Psoas muscle (tissue), 8 donors: ENCODE results near the gene LIMD2. TPM values are rescaled to one million over a fixed set of nuclear protein-coding genes. Genes with fewer than 3 reads are reported as not detected.

Experiments
- ATAC-seq, 4 donors: fragments of 200-7000 bp; cut with Tn5 transposase; one replicate each; pipeline ENCODE4 v1.9.1; 2020; ENCODE audit warnings: moderate library complexity in 3 of 4, mild to moderate bottlenecking in 2 of 4
- DNase-seq, 2 donors: peaks; one replicate each; pipeline ENCODE4 v3.0.0-alpha.2; 2020
- H3K27ac ChIP-seq: fragments of 200-600 bp; one replicate; pipeline ENCODE4 v1.8.0; 2022
- H3K27me3 ChIP-seq, 3 donors: fragments of 200-600 bp in 1 of 3; one replicate each; pipeline versions ENCODE4 v1.6.1 to v1.8.0; 2013 to 2022; ENCODE audit warnings: low read length in 2 of 3, mild to moderate bottlenecking in 2 of 3, moderate library complexity in 1 of 3; ENCODE audit not compliant: insufficient read depth in 3 of 3
- H3K36me3 ChIP-seq, 2 donors: fragments of 200-600 bp in 1 of 2; one replicate each; pipeline versions ENCODE4 v1.6.1 to v1.8.0; 2013 to 2022; ENCODE audit warnings: low read depth in 1 of 2, mild to moderate bottlenecking in 1 of 2, moderate library complexity in 1 of 2; ENCODE audit not compliant: insufficient read depth in 1 of 2
- H3K4me1 ChIP-seq: fragments of 200-600 bp; one replicate; pipeline ENCODE4 v1.8.0; 2022
- H3K4me3 ChIP-seq: fragments of 200-600 bp; one replicate; pipeline ENCODE4 v1.8.0; 2022; ENCODE audit warnings: mild to moderate bottlenecking
- H3K9me3 ChIP-seq: fragments of 200-600 bp; one replicate; pipeline ENCODE4 v1.8.0; 2022
- CTCF ChIP-seq: fragments of 200-600 bp; IDR thresholded peaks from one replicate; pipeline ENCODE4 v1.8.0; 2022; ENCODE audit warnings: antibody characterized with exemption
- WGBS, 3 donors: extraction: QIAGEN DNeasy Blood & Tissue Kit; methylation state at CpG; one replicate each; pipeline versions ENCODE4 v1.1.6 to v1.1.7; 2013; 5-methylcytosine and 5-hydroxymethylcytosine counted together
- intact Hi-C, 2 donors: fragments of 100-400 bp; cut with DNase I; formaldehyde crosslinking; loops; one replicate each; pipeline versions ENCODE4 v1.11.0 to v1.14.2; 2022
- polyA plus RNA-seq, 3 donors: library from polyadenylated mRNA; stranded (reverse); fragments of 200-250 nt; gene quantifications; one replicate each; pipeline ENCODE4 v1.2.3, GENCODE V29; 2013
- total RNA-seq, 4 donors: library from RNA; stranded (reverse); fragmentation: NEBNext Ultra II Directional in 2 of 4; extraction: Animal tissue kit (Norgen Biotek cat#: 25700) in 2 of 4; gene quantifications; one replicate each; pipeline versions ENCODE4 v1.2.1 to v1.2.4, GENCODE V29; 2021 to 2023
- donor health status: healthy with polysubstance abuse.
- donor health status: DM: no; HTN: no; CAD: no; lungs with moderate emphysema.
- donor health status: Bipolar disorder and iron deficiency.
- donor health status: healthy.
- donor health status: DM: yes; HTN: yes; CAD: no.
- donor health status: DM: no; HTN: no; CAD: no.
- donor health status: DM: no; HTN: no; CAD: no.
- donor health status: DM: yes; HTN: yes; CAD: no.

Gene LIMD2
- total and polyA plus RNA-seq, 7 donors = 0.95 to 4.4 (median 2.7) TPM

DNA sequence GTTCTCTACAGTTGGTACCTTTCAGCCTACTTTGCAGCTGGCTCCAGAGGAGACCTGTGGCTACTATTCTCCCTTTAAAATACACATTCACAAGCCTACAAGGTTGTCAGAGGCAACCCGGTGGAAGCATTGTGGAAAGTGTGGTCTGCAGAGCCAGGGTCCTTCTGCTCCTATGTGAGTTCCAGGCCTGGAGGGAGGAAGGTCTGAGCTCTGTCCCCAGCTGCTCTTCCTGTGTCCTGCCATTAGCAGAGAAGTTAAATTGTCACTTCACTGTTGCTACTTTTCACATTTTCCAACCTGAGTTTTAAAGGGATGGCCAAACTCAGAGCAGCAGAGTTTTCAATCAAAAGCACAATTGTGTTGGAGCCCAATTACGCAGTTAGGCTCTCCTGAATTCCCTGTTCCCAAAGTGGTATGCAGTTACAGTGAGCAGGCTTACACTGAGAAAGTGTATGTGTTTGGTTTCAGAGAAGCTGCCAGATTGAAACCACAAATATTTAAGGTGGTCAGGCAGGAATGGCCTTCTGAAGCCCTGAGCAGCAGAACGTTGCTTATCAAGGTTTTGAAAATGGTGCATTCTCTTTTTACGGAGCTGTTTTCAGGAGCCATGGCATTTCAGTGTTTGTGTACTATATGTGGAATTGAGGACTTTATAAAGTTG is 52.7 kb downstream of the LIMD2 start:
- WGBS, 3 donors = 55 to 69% (median 57%) methylated on average over 4 of the region's 4 CpGs
- no peak for TF ChIP-seq CTCF
- peak in 3 of 4 donors; percentile 23 to 70 (median 43) for ATAC-seq
- peaks cover 33% of the 10 kb centered on the region for H3K4me1 ChIP-seq
- no peak for DNase-seq
- no peaks in the 10 kb centered on the region for H3K9me3 ChIP-seq
- no peak overlapping the region for H3K4me3 ChIP-seq
- H3K36me3 ChIP-seq = peaks cover 0 to 60% of the 10 kb centered on the region in 2 donors
- H3K27ac ChIP-seq = no peak overlapping the region
- no peaks in the 10 kb centered on the region for H3K27me3 ChIP-seq
- intact Hi-C loops = no loop called here

GRCh38 chr17:63646488-63646806 is 53.5 kb downstream of the LIMD2 start:
- no peaks in the 10 kb centered on the region for H3K27me3 ChIP-seq
- TF ChIP-seq CTCF = no peak
- H3K4me3 ChIP-seq = no peak overlapping the region
- no peak for DNase-seq
- intact Hi-C loops = no loop called here
- H3K36me3 ChIP-seq = peaks cover 0 to 60% of the 10 kb centered on the region in 2 donors
- no peak for ATAC-seq
- 91 to 98% (median 96%) methylated on average over 1 of the region's 1 CpG for whole genome bisulfite sequencing, 3 donors
- no peaks in the 10 kb centered on the region for H3K9me3 ChIP-seq
- H3K27ac ChIP-seq = no peak overlapping the region
- peaks cover 33% of the 10 kb centered on the region for H3K4me1 ChIP-seq

Other genes with a start within 250 kb of the LIMD2 start
- 10 to 100 TPM in 1 of 4 donors, 1 to 10 TPM in 3; 2.0 to 12.5 (median 4.5) TPM for gene ACE, start 223.1 kb downstream of the LIMD2 start, total RNA-seq
- gene ACE, start 223.1 kb downstream of the LIMD2 start, polyA plus RNA-seq = 1 to 10 TPM in 2 of 3 donors, under 1 TPM in 1; 0.82 to 1.9 (median 1.8) TPM
- gene KCNH6, start 176.8 kb downstream of the LIMD2 start, total RNA-seq = not detected
- not detected for gene KCNH6, start 176.8 kb downstream of the LIMD2 start, polyA plus RNA-seq
- gene DCAF7, start 149.6 kb downstream of the LIMD2 start, total RNA-seq = 10 to 100 TPM; 24.0 to 30.2 (median 27.6) TPM
- gene DCAF7, start 149.6 kb downstream of the LIMD2 start, polyA plus RNA-seq = 10 to 100 TPM; 10.6 to 27.3 (median 21.7) TPM
- 10 to 100 TPM; 28.6 to 45.5 (median 41.5) TPM for gene TACO1, start 99.2 kb downstream of the LIMD2 start, total RNA-seq
- 10 to 100 TPM; 41.0 to 49.5 (median 48.7) TPM for gene TACO1, start 99.2 kb downstream of the LIMD2 start, polyA plus RNA-seq
- 10 to 100 TPM; 19.7 to 27.4 (median 24.7) TPM for gene MAP3K3, start 77.7 kb downstream of the LIMD2 start, total RNA-seq
- 10 to 100 TPM in 2 of 3 donors, 1 to 10 TPM in 1; 8.3 to 22.1 (median 12.6) TPM for gene MAP3K3, start 77.7 kb downstream of the LIMD2 start, polyA plus RNA-seq
- 10 to 100 TPM in 1 of 4 donors, 1 to 10 TPM in 3; 6.7 to 14.9 (median 8.3) TPM for gene STRADA, start 41.7 kb upstream of the LIMD2 start, total RNA-seq
- 10 to 100 TPM in 2 of 3 donors, 1 to 10 TPM in 1; 8.8 to 14.6 (median 12.5) TPM for gene STRADA, start 41.7 kb upstream of the LIMD2 start, polyA plus RNA-seq
- 100 to 1,000 TPM in 3 of 4 donors, 10 to 100 TPM in 1; 67.4 to 138 (median 114) TPM for gene CCDC47, start 73.5 kb upstream of the LIMD2 start, total RNA-seq
- gene CCDC47, start 73.5 kb upstream of the LIMD2 start, polyA plus RNA-seq = 100 to 1,000 TPM in 2 of 3 donors, 10 to 100 TPM in 1; 61.7 to 137 (median 125) TPM
- gene DDX42, start 74.0 kb upstream of the LIMD2 start, total RNA-seq = 10 to 100 TPM; 47.4 to 91.0 (median 73.9) TPM
- gene DDX42, start 74.0 kb upstream of the LIMD2 start, polyA plus RNA-seq = 10 to 100 TPM; 46.3 to 56.0 (median 55.8) TPM
- gene PSMC5, start 127.3 kb upstream of the LIMD2 start, total RNA-seq = 100 to 1,000 TPM; 147 to 224 (median 176) TPM
- gene PSMC5, start 127.3 kb upstream of the LIMD2 start, polyA plus RNA-seq = 100 to 1,000 TPM; 269 to 380 (median 341) TPM
- gene FTSJ3, start 127.5 kb upstream of the LIMD2 start, total RNA-seq = 10 to 100 TPM; 20.1 to 26.2 (median 24.8) TPM
- 10 to 100 TPM; 14.4 to 41.9 (median 41.0) TPM for gene FTSJ3, start 127.5 kb upstream of the LIMD2 start, polyA plus RNA-seq
- gene SMARCD2, start 142.6 kb upstream of the LIMD2 start, total RNA-seq = 10 to 100 TPM in 3 of 4 donors, 1 to 10 TPM in 1; 9.4 to 26.9 (median 18.4) TPM
- gene SMARCD2, start 142.6 kb upstream of the LIMD2 start, polyA plus RNA-seq = 10 to 100 TPM; 12.1 to 15.4 (median 14.7) TPM
- gene CSH2, start 173.6 kb upstream of the LIMD2 start, total RNA-seq = not detected
- not detected for gene CSH2, start 173.6 kb upstream of the LIMD2 start, polyA plus RNA-seq
- gene GH2, start 181.8 kb upstream of the LIMD2 start, total RNA-seq = not detected
- gene GH2, start 181.8 kb upstream of the LIMD2 start, polyA plus RNA-seq = not detected
- not detected for gene CSH1, start 196.4 kb upstream of the LIMD2 start, total RNA-seq
- gene CSH1, start 196.4 kb upstream of the LIMD2 start, polyA plus RNA-seq = not detected
- not detected for gene CSHL1, start 211.1 kb upstream of the LIMD2 start, total RNA-seq
- not detected for gene CSHL1, start 211.1 kb upstream of the LIMD2 start, polyA plus RNA-seq
- not detected for gene GH1, start 218.7 kb upstream of the LIMD2 start, total RNA-seq
- gene GH1, start 218.7 kb upstream of the LIMD2 start, polyA plus RNA-seq = not detected
- gene CD79B, start 232.2 kb upstream of the LIMD2 start, total RNA-seq = 1 to 10 TPM; 2.8 to 5.7 (median 4.0) TPM
- gene CD79B, start 232.2 kb upstream of the LIMD2 start, polyA plus RNA-seq = 1 to 10 TPM; 1.9 to 3.8 (median 3.7) TPM